ENCODE data around the gene PLCB4.
A peak's percentile ranks its signal among the peaks of the same experiment; 100 is the strongest.

The PLCB4 gene

DNA sequence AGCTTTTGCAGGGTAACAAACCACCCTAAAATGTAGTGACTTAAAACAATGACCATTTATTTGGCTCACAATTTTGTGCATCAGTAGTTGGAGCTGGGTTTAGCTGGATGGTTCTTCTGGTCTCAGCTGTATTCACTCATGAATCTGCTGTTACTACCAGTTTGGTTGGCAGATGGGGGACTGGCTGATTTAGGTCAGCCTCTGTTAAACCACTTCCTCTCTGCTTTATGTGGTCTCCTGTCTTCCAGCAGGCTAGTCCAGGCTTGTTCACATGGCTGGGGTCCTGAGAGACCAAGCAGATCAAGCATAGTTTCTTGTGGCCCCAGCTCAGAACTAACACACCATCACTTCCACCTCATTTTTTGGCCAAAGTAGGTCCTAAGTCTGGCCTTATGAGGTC, 378.3 kb downstream of the PLCB4 start:
- no peak for DNase-seq (ENCODE audit: low read depth)
- H3K4me3 ChIP-seq (ENCODE audit: low read depth, low read length), result no peak overlapping the region
- no peak for TF ChIP-seq CTCF (conservative IDR thresholded peaks at IDR 0.05; ENCODE audit: low read depth, low read length)

DNA sequence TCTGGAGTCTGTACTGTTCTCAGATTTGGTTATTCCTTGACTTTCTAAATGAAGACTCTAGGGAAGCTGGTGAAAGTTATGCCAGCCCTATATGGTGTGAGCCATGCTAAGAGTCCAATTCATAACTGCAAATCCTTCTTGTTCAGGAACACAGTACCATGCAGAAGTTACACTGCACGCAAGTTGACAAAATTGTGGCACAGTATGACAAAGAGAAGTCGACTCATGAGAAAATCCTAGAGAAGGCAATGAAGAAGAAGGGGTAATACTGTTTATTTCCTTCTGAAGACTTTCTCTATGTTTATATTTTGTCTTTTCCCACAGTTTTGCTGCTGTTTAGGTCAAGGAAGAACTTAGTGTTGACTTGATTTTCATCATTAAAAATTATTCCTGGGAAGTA, 384.3 kb downstream of the PLCB4 start:
- no peak for TF ChIP-seq CTCF (conservative IDR thresholded peaks at IDR 0.05; ENCODE audit: low read depth, low read length)
- DNase-seq (ENCODE audit: low read depth), result no peak
- H3K4me3 ChIP-seq (ENCODE audit: low read depth, low read length), result no peak overlapping the region

DNA sequence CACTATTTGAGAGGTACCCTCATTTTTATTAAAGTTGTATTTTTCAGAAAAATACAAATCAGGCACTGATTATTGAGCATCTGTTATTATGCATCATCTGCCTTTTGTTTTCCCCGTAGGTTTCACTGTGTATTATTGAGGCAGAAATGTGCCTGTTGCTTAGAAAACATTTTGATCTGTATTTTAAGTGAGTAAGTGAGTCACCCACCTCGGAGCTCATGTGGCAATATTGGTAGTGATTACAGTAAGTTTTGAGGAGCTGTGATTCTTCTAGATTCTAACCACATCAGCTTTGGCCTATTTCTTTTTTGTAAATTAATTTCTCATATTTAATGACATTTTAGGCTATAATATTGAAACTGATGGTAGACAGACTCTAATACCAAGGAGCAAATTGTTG, 385.9 kb downstream of the PLCB4 start:
- DNase-seq (ENCODE audit: low read depth), result peak; percentile 14
- no peak for TF ChIP-seq CTCF (conservative IDR thresholded peaks at IDR 0.05; ENCODE audit: low read depth, low read length)
- no peak overlapping the region for H3K4me3 ChIP-seq (ENCODE audit: low read depth, low read length)

GRCh38 chr20:9457136-9457535, 388.2 kb downstream of the PLCB4 start:
- no peak for TF ChIP-seq CTCF (conservative IDR thresholded peaks at IDR 0.05; ENCODE audit: low read depth, low read length)
- H3K4me3 ChIP-seq (ENCODE audit: low read depth, low read length), result no peak overlapping the region
- no peak for DNase-seq (ENCODE audit: low read depth)

- no peak overlapping the region for H3K4me3 ChIP-seq (ENCODE audit: low read depth, low read length)
- peak; percentile 84 for DNase-seq (ENCODE audit: low read depth)
- peak; percentile 52 for TF ChIP-seq CTCF (conservative IDR thresholded peaks at IDR 0.05; ENCODE audit: low read depth, low read length)
These were observed 389.4 kb downstream of the PLCB4 start for GRCh38 chr20:9458138-9458796.

- DNase-seq (ENCODE audit: low read depth), result peak; percentile 52
- H3K4me3 ChIP-seq (ENCODE audit: low read depth, low read length), result no peak overlapping the region
- no peak for TF ChIP-seq CTCF (conservative IDR thresholded peaks at IDR 0.05; ENCODE audit: low read depth, low read length)
These were observed 391.6 kb downstream of the PLCB4 start for GRCh38 chr20:9460518-9460917.

GRCh38 chr20:9467995-9468394, 399.1 kb downstream of the PLCB4 start:
- H3K4me3 ChIP-seq (ENCODE audit: low read depth, low read length), result no peak overlapping the region
- TF ChIP-seq CTCF (conservative IDR thresholded peaks at IDR 0.05; ENCODE audit: low read depth, low read length), result peak; percentile 60
- no peak for DNase-seq (ENCODE audit: low read depth)

Data from choroid plexus epithelial cell (primary cell).